Measurements from ENCODE around the gene CRIM1.

CRIM1 gene

DNA sequence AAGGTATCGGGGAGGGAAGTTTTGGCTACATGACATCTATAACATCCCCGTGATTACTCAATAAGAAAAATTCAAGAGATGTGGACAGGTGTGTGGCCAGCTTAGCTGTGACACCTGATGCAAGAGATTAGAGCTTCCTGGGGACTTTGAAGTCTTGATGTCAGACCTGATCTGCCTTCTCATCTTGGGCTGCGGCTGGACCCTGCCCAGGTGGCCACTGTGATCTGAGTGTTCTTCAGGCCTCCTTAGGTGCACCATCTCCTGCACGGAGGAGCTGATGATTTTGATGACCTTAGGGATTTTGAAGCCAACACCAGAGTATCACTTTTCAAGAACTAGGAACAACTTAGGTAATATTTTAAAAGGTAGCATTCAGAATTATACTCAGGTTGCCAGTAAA lies 128.9 kb downstream of the CRIM1 start:
- TF ChIP-seq, protein P1, sequence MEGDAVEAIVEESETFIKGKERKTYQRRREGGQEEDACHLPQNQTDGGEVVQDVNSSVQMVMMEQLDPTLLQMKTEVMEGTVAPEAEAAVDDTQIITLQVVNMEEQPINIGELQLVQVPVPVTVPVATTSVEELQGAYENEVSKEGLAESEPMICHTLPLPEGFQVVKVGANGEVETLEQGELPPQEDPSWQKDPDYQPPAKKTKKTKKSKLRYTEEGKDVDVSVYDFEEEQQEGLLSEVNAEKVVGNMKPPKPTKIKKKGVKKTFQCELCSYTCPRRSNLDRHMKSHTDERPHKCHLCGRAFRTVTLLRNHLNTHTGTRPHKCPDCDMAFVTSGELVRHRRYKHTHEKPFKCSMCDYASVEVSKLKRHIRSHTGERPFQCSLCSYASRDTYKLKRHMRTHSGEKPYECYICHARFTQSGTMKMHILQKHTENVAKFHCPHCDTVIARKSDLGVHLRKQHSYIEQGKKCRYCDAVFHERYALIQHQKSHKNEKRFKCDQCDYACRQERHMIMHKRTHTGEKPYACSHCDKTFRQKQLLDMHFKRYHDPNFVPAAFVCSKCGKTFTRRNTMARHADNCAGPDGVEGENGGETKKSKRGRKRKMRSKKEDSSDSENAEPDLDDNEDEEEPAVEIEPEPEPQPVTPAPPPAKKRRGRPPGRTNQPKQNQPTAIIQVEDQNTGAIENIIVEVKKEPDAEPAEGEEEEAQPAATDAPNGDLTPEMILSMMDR (IDR thresholded peaks at IDR 0.05; ENCODE audit: borderline replicate concordance, insufficient read depth, low read depth, low read length): no peak
- H3K4me3 ChIP-seq (ENCODE audit: low read depth, low read length): no peak overlapping the region

DNA sequence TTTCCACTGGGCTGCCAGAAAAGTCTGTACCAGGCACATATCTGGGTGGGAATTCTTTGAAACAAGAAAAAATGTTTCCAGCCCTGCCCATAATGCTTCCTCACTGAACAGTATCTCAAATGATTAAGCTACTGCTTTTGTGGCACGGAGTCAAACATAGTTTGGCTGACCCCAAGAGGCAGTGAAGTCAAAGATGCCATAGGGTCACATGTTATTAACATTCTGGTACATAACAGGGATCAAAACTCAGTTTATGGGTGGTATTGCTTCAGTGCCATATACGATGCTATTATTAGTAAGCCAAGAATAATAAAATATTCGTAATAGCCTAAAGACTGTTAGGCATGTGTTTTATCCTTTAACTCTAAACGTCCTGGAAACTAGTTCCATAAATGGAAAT lies 129.9 kb downstream of the CRIM1 start:
- TF ChIP-seq, protein P1 (IDR thresholded peaks at IDR 0.05; ENCODE audit: borderline replicate concordance, insufficient read depth, low read depth, low read length): no peak
- H3K4me3 ChIP-seq (ENCODE audit: low read depth, low read length): no peak overlapping the region

DNA sequence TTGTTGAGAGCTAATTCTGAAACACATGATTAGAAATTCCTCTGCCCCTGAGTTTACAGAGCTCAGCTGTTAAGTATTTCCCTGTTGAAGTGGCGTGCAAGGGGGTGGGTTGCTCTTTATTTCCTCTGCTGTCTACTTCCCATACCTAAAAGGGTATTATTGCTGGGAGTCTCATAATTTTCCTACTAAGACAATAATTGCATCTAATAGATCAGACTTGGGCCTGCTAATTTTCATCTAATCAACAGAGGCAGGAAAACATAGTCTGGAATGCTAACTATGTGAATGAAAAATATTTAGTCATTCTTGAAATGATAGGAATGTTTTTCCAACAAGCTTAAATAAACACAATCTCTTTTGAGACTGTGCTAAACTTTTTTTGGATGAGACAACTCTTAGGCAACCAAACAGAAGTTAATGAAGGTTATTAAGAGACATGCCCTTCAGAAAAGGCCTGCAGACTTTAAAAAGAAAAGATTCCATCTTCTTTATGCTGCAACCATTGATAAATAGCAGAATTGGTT lies 131.0 kb downstream of the CRIM1 start:
- TF ChIP-seq, protein P1 (IDR thresholded peaks at IDR 0.05; ENCODE audit: borderline replicate concordance, insufficient read depth, low read depth, low read length): no peak
- H3K4me3 ChIP-seq (ENCODE audit: low read depth, low read length): no peak overlapping the region

DNA sequence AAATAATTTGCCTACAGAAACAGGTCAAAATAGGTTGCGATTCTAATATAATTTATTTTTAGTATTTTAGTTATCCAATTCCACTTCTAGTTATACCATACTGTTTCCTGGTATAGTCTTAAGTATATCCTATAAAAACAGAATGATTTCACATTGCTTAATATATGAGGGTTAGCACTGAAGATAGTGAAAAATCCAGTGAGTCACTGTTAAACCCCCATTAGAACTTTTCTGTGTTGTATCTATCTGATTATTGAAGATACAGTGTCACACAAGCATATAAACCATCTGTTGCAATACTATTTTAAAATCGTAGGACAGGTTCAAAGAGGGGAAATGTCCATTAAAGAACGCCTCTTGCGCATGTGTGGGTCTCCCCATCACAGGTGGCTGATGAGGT lies 132.4 kb downstream of the CRIM1 start:
- TF ChIP-seq, protein P1 (IDR thresholded peaks at IDR 0.05; ENCODE audit: borderline replicate concordance, insufficient read depth, low read depth, low read length): no peak
- no peak overlapping the region for H3K4me3 ChIP-seq (ENCODE audit: low read depth, low read length)

DNA sequence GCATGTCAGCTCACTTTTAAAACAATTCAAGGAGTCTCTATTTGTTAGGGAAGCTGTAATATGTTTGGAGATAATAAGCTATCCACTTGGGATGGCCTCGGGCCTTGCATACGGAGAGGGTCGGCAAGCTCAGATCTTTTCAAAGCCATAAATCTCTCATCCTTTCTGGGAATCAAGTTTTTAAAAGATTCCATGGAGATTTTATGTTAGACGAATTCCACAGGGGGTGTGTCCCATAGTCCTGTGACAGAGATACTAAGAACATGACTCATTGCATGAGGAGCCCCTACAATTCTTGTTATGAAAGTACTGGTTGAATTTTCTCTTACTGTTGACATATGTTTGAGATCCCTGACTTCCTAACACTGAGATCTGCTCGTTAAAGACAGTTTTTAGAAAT lies 133.7 kb downstream of the CRIM1 start:
- TF ChIP-seq, protein P1 (IDR thresholded peaks at IDR 0.05; ENCODE audit: borderline replicate concordance, insufficient read depth, low read depth, low read length): no peak
- no peak overlapping the region for H3K4me3 ChIP-seq (ENCODE audit: low read depth, low read length)

DNA sequence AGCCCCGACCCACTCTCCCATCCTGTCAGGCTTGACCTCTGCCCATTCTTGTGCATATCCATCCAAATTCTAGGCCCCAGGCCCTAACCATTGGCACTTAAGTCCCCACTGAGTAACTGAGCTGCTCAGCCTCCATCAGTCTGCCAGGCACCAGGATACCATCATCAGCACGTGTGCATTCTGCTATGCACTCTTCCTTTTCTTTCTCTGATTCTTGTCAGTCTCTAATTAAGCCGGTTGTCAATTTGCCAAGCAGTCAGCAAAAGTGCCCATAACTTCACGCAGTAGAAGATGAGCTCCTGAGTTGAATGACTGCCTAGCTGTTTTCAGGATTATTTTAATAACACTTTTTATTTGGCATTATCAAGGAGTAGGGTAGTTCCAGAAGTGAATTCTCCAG lies 135.2 kb downstream of the CRIM1 start:
- TF ChIP-seq, protein P1 (IDR thresholded peaks at IDR 0.05; ENCODE audit: borderline replicate concordance, insufficient read depth, low read depth, low read length): no peak
- H3K4me3 ChIP-seq (ENCODE audit: low read depth, low read length): no peak overlapping the region

DNA sequence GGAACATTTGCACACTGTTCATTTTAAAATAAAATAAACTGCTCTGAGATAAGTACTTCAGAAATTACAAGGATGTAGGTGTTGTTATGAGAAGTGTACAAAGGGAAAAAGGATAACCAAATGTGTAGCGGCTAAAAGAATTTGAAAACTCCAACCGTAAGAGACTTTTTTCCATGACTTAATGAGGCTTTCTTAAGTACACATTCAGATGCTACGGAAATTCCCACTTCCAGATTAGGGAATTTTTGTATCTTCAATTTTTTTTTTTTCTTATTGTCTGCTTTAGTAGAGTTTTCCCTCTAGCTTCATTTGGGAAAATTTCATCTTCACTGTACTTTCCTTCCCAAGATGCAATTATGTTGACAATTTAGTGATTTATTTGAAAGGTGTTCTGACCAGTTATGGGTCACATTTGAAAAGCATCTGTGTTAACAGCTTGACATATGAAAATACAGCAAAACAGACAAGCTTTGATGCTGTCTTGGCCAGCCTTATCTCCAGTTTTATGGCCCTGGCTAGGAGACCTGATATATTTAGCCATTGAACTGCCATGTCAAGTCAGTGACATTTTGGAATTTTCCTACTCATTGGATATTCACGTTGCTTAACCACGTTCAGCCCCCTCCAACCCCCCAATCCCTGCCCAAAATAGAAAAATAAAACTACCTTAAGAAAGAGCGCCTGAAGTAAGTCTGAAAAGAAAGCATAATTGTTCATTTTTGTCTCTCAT lies 136.8 kb downstream of the CRIM1 start:
- TF ChIP-seq, protein P1 (IDR thresholded peaks at IDR 0.05; ENCODE audit: borderline replicate concordance, insufficient read depth, low read depth, low read length): no peak
- no peak overlapping the region for H3K4me3 ChIP-seq (ENCODE audit: low read depth, low read length)

Measured in GM12875 (cell line).